Islet of Langerhans (tissue), 1 donor: ENCODE results near the gene SLC30A7.
"Not testable (repeated sequence)": the region's sequence is repeated elsewhere in the genome, so short reads cannot be mapped to it uniquely, and the experiment has no call there.

Experiments
- FAIRE-seq: peaks from one replicate; lab custom pipeline; 2011; peaks lifted over from hg19 to GRCh38; lab: Jason Lieb, UNC

The SLC30A7 gene

DNA sequence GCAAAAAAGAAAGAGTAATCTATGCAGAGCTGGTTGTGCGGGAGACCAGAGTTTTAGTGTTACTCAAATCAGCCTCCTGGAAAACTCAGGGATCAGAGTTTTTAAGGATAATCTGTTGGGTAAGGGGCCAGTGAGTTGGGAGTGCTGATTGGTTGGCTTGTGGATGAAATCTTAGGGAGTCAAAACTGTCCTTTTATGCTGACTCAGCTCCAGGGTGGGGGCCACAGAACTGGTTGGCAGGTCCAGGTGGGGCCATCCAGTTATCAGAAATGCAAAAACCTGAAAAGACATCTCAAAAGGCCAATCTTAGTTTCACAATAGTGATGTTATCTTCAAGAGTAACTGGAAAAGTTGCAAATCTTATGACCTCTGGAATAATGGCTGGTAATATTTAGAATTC lies 4.5 kb upstream of the SLC30A7 start:
- FAIRE-seq, result no peak

DNA sequence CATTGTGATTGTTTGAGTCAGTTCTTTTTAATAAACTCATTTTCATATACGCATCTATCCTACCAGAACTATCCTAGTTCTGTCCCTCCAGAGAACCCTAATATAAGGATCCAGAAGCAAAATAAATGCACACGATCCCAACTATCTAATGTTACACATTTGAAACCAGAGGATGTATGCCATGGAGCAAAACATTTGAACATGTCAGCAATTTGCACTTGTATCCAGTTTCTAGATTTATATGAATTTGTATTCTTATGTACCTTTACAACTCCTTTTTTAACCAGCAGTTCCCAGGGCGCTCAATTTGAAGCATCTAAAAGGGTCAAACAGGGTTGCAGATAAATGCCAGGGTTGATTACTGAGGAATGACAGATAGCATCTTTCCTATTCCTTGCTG lies 3.3 kb upstream of the SLC30A7 start:
- FAIRE-seq, result no peak

DNA sequence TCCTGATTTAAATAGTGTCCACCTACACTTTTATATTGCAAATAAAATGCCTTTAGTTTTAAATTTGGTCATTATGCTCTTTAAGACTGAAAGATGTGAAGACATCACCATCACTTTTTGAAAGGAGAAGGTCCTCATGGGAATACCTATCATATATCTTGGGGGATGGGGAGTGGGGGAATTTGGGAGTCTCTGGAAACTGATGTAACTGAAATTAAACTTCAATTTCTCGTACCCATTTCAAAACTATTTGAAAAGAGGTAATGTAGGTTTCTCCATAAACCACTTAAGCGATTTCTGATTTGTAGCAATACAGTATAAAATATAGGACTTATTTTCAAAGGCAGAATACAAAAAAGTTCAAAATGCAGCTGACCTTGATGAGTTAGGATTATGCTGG lies 2.2 kb upstream of the SLC30A7 start:
- FAIRE-seq, result no peak

GRCh38 chr1:100894603-100895539 lies 1.0 kb upstream of the SLC30A7 start, which contains the start of gene EXTL2:
TSS of gene EXTL2 (minus strand) at chr1:100894842. CDS start at chr1:100888757, 6,085 bp downstream.
- FAIRE-seq, result no peak

GRCh38 chr1:100896481-100896982 lies 642 bp downstream of the SLC30A7 start:
- FAIRE-seq, result no peak

DNA sequence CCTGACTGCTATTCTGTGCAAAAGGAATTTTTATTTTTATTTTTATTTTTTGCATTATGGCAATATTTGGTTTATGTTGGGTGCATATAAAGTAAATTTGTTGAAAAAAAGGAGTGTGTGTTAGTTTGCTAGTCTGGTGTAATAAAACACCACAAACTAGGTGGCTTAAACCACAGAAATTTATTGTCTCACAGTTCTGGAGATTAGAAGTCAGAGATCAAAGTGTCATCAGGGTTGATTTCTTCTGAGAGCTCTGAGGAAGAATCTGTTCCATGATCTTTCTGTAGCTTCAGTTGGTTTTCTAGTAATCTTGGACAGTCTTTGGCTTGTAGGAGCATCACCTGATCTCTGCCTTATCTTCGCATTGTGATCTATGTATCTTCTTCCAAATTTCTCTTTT lies 6.5 kb downstream of the SLC30A7 start:
- FAIRE-seq, result no peak

DNA sequence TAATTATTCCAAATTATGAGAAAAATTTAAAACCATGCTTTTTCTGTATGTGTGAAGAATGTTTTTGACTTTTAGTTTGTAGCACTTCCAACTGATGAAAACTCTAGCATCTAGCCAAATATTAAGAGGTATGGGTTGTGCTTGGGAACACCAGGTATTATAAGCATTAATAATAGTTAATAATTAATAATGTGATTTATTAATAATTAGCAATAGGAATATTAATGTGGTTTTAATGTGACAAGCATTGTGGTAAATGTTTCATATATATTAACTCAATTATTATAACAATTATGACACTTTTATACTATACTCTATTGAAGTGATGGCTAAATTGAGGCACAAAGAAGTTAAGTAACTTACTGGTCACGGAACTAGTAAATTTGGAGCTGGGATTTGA lies 7.9 kb downstream of the SLC30A7 start:
- no peak for FAIRE-seq

DNA sequence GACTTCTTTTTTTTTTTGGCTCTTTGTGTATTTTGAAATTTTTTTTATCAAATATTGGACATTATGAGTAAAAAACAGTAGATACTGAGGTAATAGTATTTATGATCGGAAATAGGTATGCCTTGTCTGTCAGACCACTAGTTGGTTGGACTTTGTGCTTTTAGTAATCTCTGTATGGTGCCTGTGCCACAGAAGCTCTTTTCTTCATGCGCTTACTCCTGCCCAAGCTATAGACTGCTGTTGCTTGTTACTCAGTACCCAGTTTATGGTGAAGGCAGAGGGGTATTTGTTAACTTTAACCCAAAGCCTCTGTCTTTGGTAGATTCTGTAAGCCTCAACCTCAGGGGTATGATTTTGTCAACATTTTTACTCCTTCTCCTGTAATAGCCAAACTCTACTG lies 8.6 kb downstream of the SLC30A7 start:
- FAIRE-seq, result no peak

DNA sequence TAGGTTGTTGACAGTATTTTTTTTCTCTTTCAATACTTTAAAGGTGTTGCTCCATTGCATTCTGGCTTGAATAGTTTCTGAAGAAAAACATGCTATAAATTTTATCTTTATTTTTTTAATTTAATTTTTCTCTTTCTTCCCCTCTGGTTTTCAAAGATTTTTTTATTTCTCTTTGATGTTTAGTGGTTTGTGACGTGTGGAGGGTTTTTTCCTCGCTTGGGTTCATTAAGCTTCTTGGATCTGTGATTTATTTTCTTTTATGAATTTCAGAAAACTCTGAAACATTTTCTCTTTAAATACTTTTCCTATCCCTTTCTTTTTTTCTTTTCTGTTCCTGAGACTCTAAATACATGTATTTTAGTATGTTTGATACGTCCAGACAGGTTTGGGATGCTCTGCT lies 9.3 kb downstream of the SLC30A7 start:
- no peak for FAIRE-seq

- no peak for FAIRE-seq
Measured at GRCh38 chr1:100907887-100908286, 12.0 kb downstream of the SLC30A7 start.

DNA sequence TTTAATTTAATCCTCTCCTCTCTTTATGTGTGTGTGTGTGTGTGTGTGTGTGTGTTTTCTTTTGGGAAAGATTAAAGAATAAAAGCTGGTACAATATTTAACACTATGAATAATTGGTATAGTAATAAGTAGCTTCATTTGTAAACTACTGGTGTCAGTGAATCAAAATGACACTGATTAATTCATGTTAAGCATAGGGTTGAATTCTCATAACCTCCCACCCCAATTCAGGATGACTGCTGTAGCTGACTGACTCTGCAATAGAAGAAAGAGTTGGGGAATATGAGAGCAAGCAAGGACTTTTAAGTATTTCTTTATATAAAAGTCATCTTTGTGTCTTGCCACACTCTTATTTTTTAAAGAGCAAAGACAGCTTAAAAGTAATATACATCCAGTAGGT lies 13.1 kb downstream of the SLC30A7 start:
- FAIRE-seq, result no peak

GRCh38 chr1:100912019-100912418 lies 16.1 kb downstream of the SLC30A7 start:
- FAIRE-seq, result no peak

GRCh38 chr1:100921110-100921706 lies 25.3 kb downstream of the SLC30A7 start:
- FAIRE-seq, result peak; percentile 100

DNA sequence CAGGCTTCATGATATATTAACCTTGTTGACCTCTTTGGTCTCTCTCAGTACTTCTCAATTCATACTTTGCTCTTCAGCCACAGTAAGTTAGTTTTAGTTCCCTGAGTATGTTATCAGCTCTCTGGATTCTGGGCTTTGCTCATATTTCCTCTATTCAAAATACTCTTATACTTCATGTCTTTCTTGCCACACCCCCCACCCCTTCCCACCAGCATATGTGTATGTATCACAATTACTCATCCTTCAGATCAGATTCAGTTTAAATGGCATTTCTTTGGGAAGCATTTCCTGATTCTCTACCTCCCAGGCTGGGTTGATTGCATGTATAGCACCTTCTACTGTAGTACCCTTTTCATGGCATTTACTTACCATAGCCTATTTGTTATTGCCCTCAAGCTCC lies 28.3 kb downstream of the SLC30A7 start:
- FAIRE-seq, result peak; percentile 64

GRCh38 chr1:100924991-100925390 lies 29.1 kb downstream of the SLC30A7 start:
- no peak for FAIRE-seq

GRCh38 chr1:100926240-100926639 lies 30.4 kb downstream of the SLC30A7 start:
- no peak for FAIRE-seq

DNA sequence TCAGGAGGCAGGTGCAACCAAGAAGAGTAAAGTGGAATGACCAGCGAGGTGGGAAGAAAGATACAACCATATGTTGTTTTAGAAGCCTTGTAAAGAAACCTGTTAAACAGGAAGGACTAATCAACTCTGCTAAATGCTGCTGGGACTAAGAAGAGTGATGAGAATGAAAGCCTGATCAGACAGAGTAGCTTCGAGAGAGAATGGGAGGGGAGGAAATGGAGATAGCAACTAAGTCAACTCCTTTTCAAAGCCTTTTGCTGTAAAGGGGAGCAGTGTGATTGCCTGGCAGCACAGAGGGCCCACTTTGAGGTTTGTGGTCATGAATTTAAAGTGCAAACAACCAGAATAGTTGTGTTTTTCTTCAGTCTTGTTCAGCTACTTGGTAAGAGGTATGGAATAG lies 31.4 kb downstream of the SLC30A7 start:
- FAIRE-seq, result no peak

DNA sequence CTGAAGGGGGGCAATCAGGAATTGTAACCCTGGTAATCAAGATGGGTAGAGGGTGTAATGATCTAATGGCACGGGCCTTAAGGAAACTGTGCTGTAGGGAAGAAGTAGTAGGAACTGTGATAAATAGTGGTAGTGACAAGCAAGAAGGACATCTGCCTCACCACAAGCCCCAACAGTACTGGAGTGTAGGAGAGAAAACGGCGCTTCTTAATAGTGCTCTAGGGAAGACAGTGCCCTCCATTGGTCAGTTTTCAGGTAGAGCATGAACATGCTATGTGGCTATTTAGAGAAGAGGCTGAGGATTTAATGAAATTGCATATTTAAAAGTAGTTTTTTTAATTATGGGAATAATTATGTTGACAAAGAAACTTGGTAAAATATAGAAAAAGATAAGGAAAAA lies 32.2 kb downstream of the SLC30A7 start:
- no peak for FAIRE-seq

DNA sequence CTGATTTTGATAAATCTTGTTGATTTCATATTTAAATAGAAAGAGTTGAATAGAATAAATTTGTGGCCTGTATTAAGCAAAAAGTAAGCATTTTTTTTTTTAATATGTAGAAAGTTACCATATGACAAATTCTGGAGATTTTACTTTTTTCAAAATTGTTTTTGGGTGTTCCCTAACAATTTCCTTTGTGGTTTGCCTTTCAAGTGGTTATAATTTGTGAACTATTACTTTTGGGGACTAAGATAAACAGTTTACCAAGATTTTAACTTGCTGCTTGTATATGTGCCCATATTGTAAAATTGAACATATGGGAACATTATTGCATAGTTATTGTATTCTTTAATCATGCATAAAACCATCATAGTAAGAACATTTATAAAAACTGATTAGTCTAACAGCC lies 34.6 kb downstream of the SLC30A7 start:
- no peak for FAIRE-seq

DNA sequence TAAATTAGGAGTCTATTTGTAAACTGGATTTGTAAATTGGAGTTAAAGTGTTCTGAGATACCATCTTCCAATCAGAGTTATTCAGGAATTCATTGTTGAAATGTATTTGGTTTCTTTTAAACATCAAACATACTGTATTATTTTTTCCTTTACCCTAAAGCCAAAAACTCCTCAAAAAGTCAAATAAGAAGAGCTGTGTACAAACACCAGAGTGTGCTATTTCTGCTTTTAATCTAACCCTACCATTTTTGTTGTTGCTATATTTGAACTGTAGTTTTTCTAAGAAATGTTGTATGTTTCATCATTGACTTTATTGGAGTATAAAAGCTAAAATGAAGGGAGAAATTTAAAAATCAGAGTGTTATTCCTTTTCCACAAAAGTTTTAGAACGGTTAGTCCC lies 35.8 kb downstream of the SLC30A7 start:
- FAIRE-seq, result no peak

DNA sequence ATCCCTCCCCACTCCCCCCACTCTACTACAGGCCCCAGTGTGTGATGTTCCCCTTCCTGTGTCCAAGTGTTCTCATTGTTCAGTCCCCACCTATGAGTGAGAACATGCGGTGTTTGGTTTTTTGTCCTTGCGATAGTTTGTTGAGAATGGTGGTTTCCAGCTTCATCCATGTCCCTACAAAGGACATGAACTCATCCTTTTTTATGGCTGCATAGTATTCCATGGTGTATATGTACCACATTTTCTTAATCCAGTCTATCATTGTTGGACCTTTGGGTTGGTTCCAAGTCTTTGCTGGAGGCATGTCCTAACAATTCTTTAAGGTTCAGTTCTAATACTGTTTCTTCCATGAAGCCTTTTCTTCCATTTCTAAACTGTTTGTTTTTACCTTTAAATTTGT lies 37.7 kb downstream of the SLC30A7 start:
- FAIRE-seq, result not testable (repeated sequence)

GRCh38 chr1:100936194-100936967 lies 40.5 kb downstream of the SLC30A7 start:
- no peak for FAIRE-seq

DNA sequence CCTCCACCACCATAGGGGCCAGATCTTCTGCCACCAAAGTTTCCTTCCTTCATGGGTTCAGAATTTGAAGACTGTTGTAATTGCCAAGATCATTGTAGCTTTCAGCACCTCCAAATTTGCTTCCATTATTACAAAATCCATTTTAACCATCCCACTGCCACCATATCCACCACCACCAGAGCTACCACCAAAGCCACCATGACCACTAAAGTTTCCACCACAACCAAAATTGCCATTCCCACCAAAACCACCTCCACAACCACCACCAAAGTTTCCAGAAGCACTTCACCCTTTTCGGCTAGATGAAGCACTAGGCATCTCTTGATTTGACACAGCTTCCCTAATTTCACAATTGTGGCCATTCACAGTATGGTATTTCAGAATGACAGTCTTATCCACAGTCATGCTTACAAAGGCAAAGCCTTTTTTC lies 45.2 kb downstream of the SLC30A7 start:
- no peak for FAIRE-seq
